Hepatocyte (in vitro differentiated cells): ENCODE measurements around the gene POGLUT3. TPM values are rescaled to one million over a fixed set of nuclear protein-coding genes. Genes with fewer than 3 reads are reported as not detected.

Source experiments
- DNase-seq: peaks from one replicate; pipeline ENCODE4 v3.0.0-alpha.2; 2016; ENCODE audit warnings: low spot score
- H2AFZ ChIP-seq: fragments of 200-600 bp; sonication (generic); 2 replicates; pipeline ENCODE4 v1.6.0; 2016; ENCODE audit warnings: antibody characterized with exemption, mild to moderate bottlenecking
- H3K27ac ChIP-seq: fragments of 200-600 bp; sonication (generic); 2 replicates; pipeline ENCODE4 v1.5.1; 2016; ENCODE audit warnings: mild to moderate bottlenecking
- H3K27me3 ChIP-seq: fragments of 200-600 bp; sonication (generic); 2 replicates; pipeline ENCODE4 v1.6.1; 2016
- H3K36me3 ChIP-seq: fragments of 200-600 bp; sonication (generic); replicated peaks from 2 replicates; pipeline ENCODE4 v1.5.1; 2016; ENCODE audit warnings: low read depth; ENCODE audit not compliant: insufficient read depth
- H3K4me1 ChIP-seq: fragments of 200-600 bp; sonication (generic); 2 replicates; pipeline ENCODE4 v1.5.1; 2016; ENCODE audit warnings: mild to moderate bottlenecking, moderate library complexity; ENCODE audit not compliant: insufficient read depth
- H3K4me2 ChIP-seq: fragments of 200-600 bp; sonication (generic); 2 replicates; pipeline ENCODE4 v1.6.0; 2016
- H3K4me3 ChIP-seq: fragments of 200-600 bp; sonication (generic); 2 replicates; pipeline ENCODE4 v1.5.1; 2016; ENCODE audit warnings: mild to moderate bottlenecking
- H3K79me2 ChIP-seq: fragments of 200-600 bp; sonication (generic); 2 replicates; pipeline ENCODE4 v1.6.0; 2017; ENCODE audit warnings: mild to moderate bottlenecking
- H3K9me2 ChIP-seq: fragments of 200-600 bp; sonication (generic); replicated peaks from 2 replicates; pipeline ENCODE4 v1.6.0; 2017; ENCODE audit warnings: mild to moderate bottlenecking; ENCODE audit not compliant: insufficient read depth
- H3K9me3 ChIP-seq: fragments of 200-600 bp; sonication (generic); 2 replicates; pipeline ENCODE4 v1.5.1; 2016; ENCODE audit warnings: low read depth, mild to moderate bottlenecking
- H4K20me1 ChIP-seq: fragments of 200-600 bp; sonication (generic); 2 replicates; pipeline ENCODE4 v1.6.0; 2016; ENCODE audit warnings: mild to moderate bottlenecking; ENCODE audit not compliant: insufficient read depth, poor library complexity, severe bottlenecking
- CTCF ChIP-seq: fragments of 200-600 bp; sonication (generic); IDR thresholded peaks from 2 replicates; pipeline ENCODE4 v1.5.1; 2016; ENCODE audit warnings: antibody characterized with exemption, mild to moderate bottlenecking; ENCODE audit not compliant: poor library complexity
- EZH2 ChIP-seq: fragments of 200-600 bp; sonication (generic); IDR thresholded peaks from 2 replicates; pipeline ENCODE4 v1.6.1; 2016; ENCODE audit warnings: antibody characterized with exemption, mild to moderate bottlenecking, borderline replicate concordance
- EZH2phosphoT487 ChIP-seq: fragments of 200-600 bp; sonication (generic); IDR thresholded peaks from one replicate; pipeline ENCODE4 v1.6.1; 2018; ENCODE audit warnings: antibody characterized with exemption, mild to moderate bottlenecking, low read depth, moderate library complexity; ENCODE audit not compliant: unreplicated experiment, severe bottlenecking
- whole genome bisulfite sequencing: methylation state at CpG from one replicate; pipeline ENCODE4 v1.1.6; 2016; ENCODE audit warnings: low lambda C conversion rate; ENCODE audit errors: missing lambda C conversion rate; 5-methylcytosine and 5-hydroxymethylcytosine counted together
- polyA plus RNA-seq: library from polyadenylated mRNA; unstranded; fragments of >200 nt; fragmentation: Nextera tagmentation; extraction: Ambion mirVana; gene quantifications from 2 replicates; pipeline ENCODE4 v1.2.1, GENCODE V29; 2016
- total RNA-seq: library from RNA; depleted of rRNA; stranded (reverse); fragments of >200 nt; gene quantifications from 2 replicates; pipeline ENCODE4 v1.2.3, GENCODE V29; 2014

Gene POGLUT3
- total and polyA plus RNA-seq, 2 experiments from 2014 or later, result 20.4 to 30.6 TPM

- DNase-seq, result no peak
- WGBS, result 92% methylated on average over 6 of the region's 6 CpGs
- Histone ChIP-seq H3K4me1 (no peaks in the 10 kb centered on the region), H3K4me2 (no peak overlapping the region), H3K79me2 (no peaks in the 10 kb centered on the region), H3K27ac (no peak overlapping the region), H2AFZ (no peak overlapping the region), H3K36me3 (no peaks in the 10 kb centered on the region), H3K9me2 (no peaks in the 10 kb centered on the region), H3K4me3 (no peak overlapping the region), H3K9me3 (no peaks in the 10 kb centered on the region), H4K20me1 (no peaks in the 10 kb centered on the region), H3K27me3 (no peaks in the 10 kb centered on the region)
- TF ChIP-seq EZH2 (no peak), CTCF (no peak), EZH2phosphoT487 (no peak)
Measured at GRCh38 chr11:108535384-108535955, 37.3 kb upstream of the POGLUT3 start.

GRCh38 chr11:108534274-108534882 is 36.2 kb upstream of the POGLUT3 start:
- 68% methylated on average over 2 of the region's 2 CpGs for WGBS
- TF ChIP-seq CTCF (no peak), EZH2 (no peak), EZH2phosphoT487 (no peak)
- H3K79me2 ChIP-seq, result no peaks in the 10 kb centered on the region

GRCh38 chr11:108530426-108530825 is 32.2 kb upstream of the POGLUT3 start:
- no peak for DNase-seq
- TF ChIP-seq EZH2phosphoT487, result no peak
- TF ChIP-seq CTCF, result no peak
- H3K79me2 ChIP-seq, result no peaks in the 10 kb centered on the region
- H3K9me3 ChIP-seq, result no peaks in the 10 kb centered on the region
- 97% methylated on average over 5 of the region's 5 CpGs for WGBS
- H3K4me1 ChIP-seq, result no peaks in the 10 kb centered on the region
- no peaks in the 10 kb centered on the region for H3K36me3 ChIP-seq
- no peak overlapping the region for H3K27ac ChIP-seq
- no peaks in the 10 kb centered on the region for H4K20me1 ChIP-seq
- no peak overlapping the region for H3K4me3 ChIP-seq
- no peak overlapping the region for H2AFZ ChIP-seq
- H3K27me3 ChIP-seq, result no peaks in the 10 kb centered on the region
- no peak overlapping the region for H3K4me2 ChIP-seq
- H3K9me2 ChIP-seq, result no peaks in the 10 kb centered on the region

More at GRCh38 chr11:108534274-108534882, 36.2 kb upstream of the POGLUT3 start:
- Histone ChIP-seq H3K4me2 (no peak overlapping the region), H3K27ac (no peak overlapping the region), H3K36me3 (no peaks in the 10 kb centered on the region), H3K9me3 (no peaks in the 10 kb centered on the region), H3K4me1 (no peaks in the 10 kb centered on the region), H4K20me1 (no peaks in the 10 kb centered on the region), H3K4me3 (no peak overlapping the region), H3K27me3 (no peaks in the 10 kb centered on the region), H2AFZ (no peak overlapping the region), H3K9me2 (no peaks in the 10 kb centered on the region)
- DNase-seq, result no peak
